Smooth muscle cell of trachea (primary cell): ENCODE measurements around the gene ZNF583. TPM values are rescaled to one million over a fixed set of nuclear protein-coding genes. Genes with fewer than 3 reads are reported as not detected.

Experiments used
- total RNA-seq: library from RNA; depleted of rRNA; stranded (reverse); fragments of >200 nt; gene quantifications from 2 replicates; pipeline ENCODE4 v1.2.1, GENCODE V29; 2014

ZNF583 gene
- total RNA-seq, result 5.7 and 5.8 TPM in 2 replicates

GRCh38 chr19:56403764-56404704 is at the start of gene ZNF583:
Gene ZNF583, plus strand, starts transcription at chr19:56404332. Its CDS starts 2,783 bp downstream, at chr19:56407115.

GRCh38 chr19:56393119-56394012 is 10.8 kb upstream of the ZNF583 start, which contains the start of gene ZNF582:
Gene ZNF582, minus strand, starts transcription at chr19:56393534. Its CDS starts 1,782 bp downstream, at chr19:56391752.

Other genes starting within 250 kb of the ZNF583 start
- not detected in 2 replicates for gene GALP, start 228.3 kb upstream of the ZNF583 start, total RNA-seq
- 0.17 TPM in 1 of 2 replicates, not detected in the other for gene ZSCAN5B, start 206.5 kb upstream of the ZNF583 start, total RNA-seq
- not detected in 2 replicates for gene ZSCAN5C, start 202.1 kb upstream of the ZNF583 start, total RNA-seq
- not detected in 2 replicates for gene EDDM13, start 131.6 kb upstream of the ZNF583 start, total RNA-seq
- gene ZSCAN5A, start 89.5 kb upstream of the ZNF583 start, total RNA-seq, result 10.5 and 11.2 TPM in 2 replicates
- gene ZNF582, start 10.8 kb upstream of the ZNF583 start, total RNA-seq, result 2.6 and 3.6 TPM in 2 replicates
- 3.9 and 7.6 TPM in 2 replicates for gene ZNF667, start 73.0 kb downstream of the ZNF583 start, total RNA-seq
- gene ZNF471, start 103.5 kb downstream of the ZNF583 start, total RNA-seq, result 5.0 and 5.7 TPM in 2 replicates
- gene ZFP28, start 134.6 kb downstream of the ZNF583 start, total RNA-seq, result 9.9 and 13.1 TPM in 2 replicates
- 6.4 and 6.9 TPM in 2 replicates for gene ZNF470, start 163.1 kb downstream of the ZNF583 start, total RNA-seq
- 9.4 and 9.5 TPM in 2 replicates for gene ZNF71, start 191.0 kb downstream of the ZNF583 start, total RNA-seq
- 0.33 TPM in 1 of 2 replicates, not detected in the other for gene SMIM17, start 238.8 kb downstream of the ZNF583 start, total RNA-seq